Stimulated activated CD4-positive, alpha-beta T cell treated with anti-CD3 and anti-CD28 coated beads, Interleukin-4, amount 100 ng/mL, for 48 hours (primary cell): Measurements from ENCODE around the gene TASL.
"Not testable (repeated sequence)": the region's sequence is repeated elsewhere in the genome, so short reads cannot be mapped to it uniquely, and the experiment has no call there.

Experiments used
- DNase-seq, 2 donors: peaks; one replicate each; pipeline ENCODE4 v3.0.0-alpha.2; 2020; ENCODE audit warnings: low read depth in 2 of 2

TASL gene

GRCh38 chrX:30576881-30577280, 685 bp downstream of the TASL start:
- DNase-seq: no peak

GRCh38 chrX:30573125-30573524, 4.4 kb downstream of the TASL start:
- DNase-seq: no peak

- no peak for DNase-seq
Observed at GRCh38 chrX:30572678-30573077, 4.9 kb downstream of the TASL start.

DNA sequence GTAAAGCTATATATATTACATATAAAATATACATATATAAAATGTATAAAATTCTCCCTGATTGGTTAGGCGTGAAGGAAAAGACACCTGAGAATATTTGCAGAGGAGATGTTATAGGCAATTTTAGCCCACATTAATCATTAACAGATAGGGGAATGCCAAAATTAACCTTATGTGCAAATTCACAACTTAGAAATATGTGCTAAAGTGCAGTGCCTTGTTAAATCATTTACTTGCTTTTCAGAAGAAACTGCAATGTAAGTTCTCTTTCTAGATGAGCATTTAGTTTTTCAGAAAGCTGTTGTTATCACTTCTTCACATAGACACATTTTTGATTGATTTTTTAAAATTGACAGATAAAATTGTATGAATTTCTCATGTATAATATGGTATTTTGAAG, 5.6 kb downstream of the TASL start:
- no peak for DNase-seq

GRCh38 chrX:30570505-30570904, 7.1 kb downstream of the TASL start:
- DNase-seq: no peak

DNA sequence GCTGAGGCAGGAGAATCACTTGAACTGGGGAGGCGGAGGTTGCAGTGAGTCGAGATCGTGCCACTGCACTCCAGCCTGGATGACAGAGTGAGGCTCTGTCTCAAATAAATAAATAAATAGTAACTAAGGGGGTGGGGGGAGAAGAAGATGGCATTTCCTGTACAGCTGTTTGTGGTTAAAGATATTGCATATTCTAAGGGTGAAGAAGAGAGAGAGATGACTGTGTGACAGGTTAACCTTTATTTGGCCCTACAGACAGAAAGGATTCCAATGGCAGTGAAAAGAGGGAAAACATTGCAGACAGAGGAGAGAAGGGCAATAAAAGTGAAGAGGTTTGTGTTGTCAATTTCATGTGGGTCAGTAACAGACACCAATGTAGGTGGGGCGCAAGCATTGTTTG, 9.4 kb downstream of the TASL start:
- DNase-seq: no peak

DNA sequence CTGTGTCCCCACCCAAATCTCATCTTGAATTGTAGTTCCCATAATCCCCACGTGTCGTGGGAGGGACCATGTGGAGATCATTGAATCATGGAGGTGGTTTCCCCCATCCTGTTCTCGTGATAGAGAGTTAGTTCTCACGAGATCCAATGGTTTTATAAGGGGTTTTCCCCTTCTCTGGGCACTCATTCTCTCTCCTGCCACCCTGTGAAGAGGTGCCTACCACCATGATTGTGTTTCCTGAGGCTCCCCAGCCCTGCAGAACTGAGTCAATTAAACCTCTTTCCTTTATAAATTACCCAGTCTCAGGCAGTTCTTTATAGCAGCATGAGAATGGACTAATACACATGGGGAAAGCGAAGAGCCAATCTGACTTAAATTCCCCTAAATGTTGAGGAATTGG, 14.5 kb downstream of the TASL start:
- not testable (repeated sequence) for DNase-seq

DNA sequence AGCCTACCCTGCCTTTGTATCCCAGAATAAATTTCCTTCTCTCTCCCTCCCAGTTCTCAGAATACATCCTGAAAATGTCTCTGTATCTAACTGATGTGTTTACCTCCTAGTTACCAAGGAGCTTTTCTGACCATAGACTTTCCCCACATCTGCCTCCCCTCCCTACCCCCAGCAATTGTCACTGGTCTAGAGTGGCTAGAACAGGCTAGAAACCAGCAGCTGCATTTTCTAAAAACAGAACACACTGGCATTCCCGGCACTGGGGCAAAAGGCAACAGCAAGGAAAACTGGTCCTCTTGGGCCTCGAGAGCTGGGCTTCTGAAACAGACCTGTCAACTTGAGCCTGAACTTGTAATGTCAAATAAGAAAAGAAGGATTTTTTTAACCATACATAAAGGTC, 16.4 kb downstream of the TASL start:
- no peak for DNase-seq

DNA sequence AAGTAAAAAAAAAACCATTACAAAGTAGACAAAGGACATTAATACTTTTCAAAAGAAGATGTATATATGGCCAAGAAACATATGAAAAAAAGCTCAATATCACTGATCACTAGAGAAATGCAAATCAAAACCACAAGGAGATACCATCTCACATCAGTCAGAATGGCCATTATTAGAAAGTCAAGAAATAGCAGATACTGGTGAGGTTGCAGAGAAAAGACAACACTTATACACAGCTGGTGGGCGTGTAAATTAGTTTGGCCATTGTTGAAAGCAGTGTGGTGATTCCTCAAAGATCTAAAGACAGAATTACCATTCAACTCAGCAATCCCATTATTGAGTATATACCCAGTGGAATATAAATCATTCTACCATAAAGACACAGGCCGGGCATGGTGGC, 39.3 kb downstream of the TASL start:
- DNase-seq: no peak

DNA sequence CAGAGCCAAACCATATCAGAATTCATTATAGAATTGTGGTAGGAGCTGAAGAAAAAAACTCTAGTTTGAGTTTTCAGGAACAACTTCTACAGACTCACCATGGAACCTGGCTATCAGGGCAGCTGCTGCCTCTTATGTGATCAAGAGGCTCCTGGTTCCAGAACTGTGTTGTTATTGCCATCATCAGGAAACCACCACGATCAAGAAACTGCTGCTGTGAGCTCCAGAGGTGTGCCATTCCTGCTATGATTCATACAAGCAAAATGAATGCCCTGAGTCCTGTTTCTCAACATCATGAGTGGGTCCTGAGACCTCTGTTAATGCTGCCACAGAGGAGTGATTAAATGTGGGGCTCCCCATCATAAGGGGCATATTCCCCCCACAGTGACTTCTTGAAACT, 43.7 kb downstream of the TASL start:
- no peak for DNase-seq

DNA sequence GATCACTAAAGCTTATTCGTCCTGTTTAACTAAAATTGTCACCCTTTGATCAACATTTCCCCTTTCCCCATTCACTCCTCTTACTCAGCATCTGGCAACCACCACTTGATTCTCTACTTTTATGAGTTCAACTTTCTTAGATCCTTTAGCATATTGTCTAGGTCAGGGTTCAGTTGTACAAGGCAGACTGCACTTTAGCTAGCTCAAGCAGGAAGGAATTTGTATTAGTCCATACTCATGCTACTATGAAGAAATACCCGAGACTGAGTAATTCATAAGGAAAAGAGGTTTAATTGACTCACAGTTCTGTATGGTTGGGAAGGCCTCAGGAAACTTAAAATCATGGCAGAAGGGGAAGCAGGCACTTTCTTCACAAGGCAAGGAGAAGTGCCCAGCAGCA, 44.3 kb downstream of the TASL start:
- no peak for DNase-seq

DNA sequence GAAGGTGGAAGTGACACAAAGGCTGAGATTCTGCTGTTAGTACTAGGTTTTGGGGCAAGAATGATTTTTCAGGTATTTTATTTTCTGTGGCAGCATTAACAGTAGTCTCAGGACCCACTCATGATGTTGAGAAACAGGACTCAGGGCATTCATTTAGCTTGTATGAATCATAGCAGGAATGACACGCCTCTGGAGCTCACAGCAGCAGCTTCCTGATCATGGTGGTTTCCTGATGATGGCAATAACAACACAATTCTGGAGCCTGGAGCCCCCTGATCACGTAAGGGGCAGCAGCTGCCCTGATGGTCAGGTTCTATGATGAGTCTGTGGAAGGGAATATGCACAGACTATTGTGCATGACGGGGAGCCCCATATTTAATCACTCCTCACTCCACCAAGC, 47.0 kb downstream of the TASL start:
- DNase-seq: no peak

DNA sequence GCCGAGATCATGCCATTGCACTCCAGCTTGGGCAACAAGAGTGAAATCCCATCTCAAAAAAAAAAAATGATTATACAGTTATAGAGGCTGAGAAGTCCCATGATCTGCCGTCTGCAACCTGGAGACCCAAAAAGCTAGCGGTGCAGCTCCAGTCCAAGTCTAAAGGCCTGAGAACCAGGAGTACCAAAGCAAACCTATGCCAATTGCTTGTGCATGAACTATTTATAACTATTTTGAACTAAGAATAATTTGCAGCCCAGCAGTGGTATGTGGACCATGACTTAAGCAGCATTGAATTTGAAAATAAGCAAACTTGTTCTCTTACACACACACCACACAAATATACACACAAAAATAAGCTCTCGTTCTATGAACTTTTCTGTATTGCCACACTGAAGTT, 51.8 kb downstream of the TASL start:
- no peak for DNase-seq

DNA sequence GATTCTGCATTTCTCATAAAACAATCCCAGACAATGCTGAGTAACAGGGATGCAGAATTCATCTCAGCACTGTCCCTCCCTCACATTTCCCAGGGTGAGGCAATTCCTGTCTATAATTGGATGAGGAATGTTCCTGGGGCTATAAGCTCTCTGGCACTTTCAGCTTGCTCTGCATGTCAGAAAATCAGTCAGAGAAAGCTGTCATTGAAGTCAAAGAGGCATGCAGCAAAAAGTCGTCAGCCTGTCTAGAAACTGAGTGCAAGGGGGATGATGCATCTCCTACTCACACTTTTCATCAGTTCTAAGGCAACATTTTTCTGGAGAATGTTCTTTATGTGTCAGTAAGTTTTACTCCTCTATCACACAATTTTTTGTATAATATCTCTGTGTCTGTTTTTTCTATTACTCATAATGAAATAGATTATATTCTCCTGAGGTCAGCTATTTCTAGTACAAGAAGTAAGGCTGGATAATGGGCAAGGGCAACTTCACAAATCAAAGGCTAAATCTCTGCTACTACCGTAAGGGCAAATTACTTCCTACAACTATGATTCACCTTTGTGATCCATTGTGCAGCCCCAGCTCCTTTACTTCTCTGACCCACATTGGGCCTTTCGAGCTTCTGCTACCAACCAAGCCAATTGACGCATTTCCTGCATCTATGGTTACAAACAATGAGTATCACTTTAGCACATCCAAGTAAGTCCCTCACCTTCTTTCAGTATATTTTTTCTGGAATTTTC, 56.0 kb downstream of the TASL start:
- DNase-seq: no peak

GRCh38 chrX:30513284-30513683, 64.3 kb downstream of the TASL start:
- DNase-seq: no peak
